HepG2 (cell line): ENCODE measurements around the gene DDAH1. TPM values are rescaled to one million over a fixed set of nuclear protein-coding genes. Genes with fewer than 3 reads are reported as not detected.

Experiments used
- ATAC-seq: fragments of 200-7000 bp; cut with Tn5 transposase; 3 replicates; pipeline ENCODE4 v1.9.1; 2020; ENCODE audit warnings: mild to moderate bottlenecking, moderate library complexity
- BruUV-seq: library from RNA; stranded (reverse); fragments of 400-500 nt; replicated peaks from 2 replicates; lab custom pipeline; 2021; lab: Mats Ljungman, UMichigan
- CTCF ChIA-PET: fragments of 300-600 bp; formaldehyde crosslinking; extraction: SDS; loops from one replicate; lab custom pipeline; 2021; ENCODE audit warnings: low total read pairs, inconsistent platforms, low intra/inter-chr PET ratio; lab: Yijun Ruan, JAX
- POLR2A ChIA-PET: fragments of 350-600 bp; sonication (Branson Sonifier 250); formaldehyde crosslinking; loops from one replicate; lab custom pipeline; 2020; ENCODE audit warnings: antibody characterized with exemption, inconsistent platforms; lab: Yijun Ruan, JAX
- DNase-seq: peaks from one replicate; pipeline ENCODE4 v3.0.0-alpha.2; 2015; ENCODE audit warnings: low spot score
- FAIRE-seq: peaks from 3 replicates; lab custom pipeline; 2011; peaks lifted over from hg19 to GRCh38; lab: Jason Lieb, UNC
- H2AFZ ChIP-seq: one replicate; pipeline ENCODE4 v1.6.1; 2011; ENCODE audit warnings: low read length, inconsistent platforms
- H3K27ac ChIP-seq: fragments of 300-600 bp; 3 replicates; pipeline ENCODE4 v1.8.0; 2011; ENCODE audit warnings: mixed run types, mild to moderate bottlenecking, mixed read lengths, low read length, inconsistent platforms; ENCODE audit not compliant: insufficient read depth; ENCODE audit errors: extremely low read length
- H3K27me3 ChIP-seq, 2 experiments: fragments of 200-600 bp in 1 of 2; 2 replicates in 1 of 2; 3 replicates in 1 of 2; pipeline versions ENCODE4 v1.6.0 to v1.8.0; 2011; ENCODE audit warnings: low read length in 2 of 2, mild to moderate bottlenecking in 2 of 2, moderate library complexity in 2 of 2, inconsistent platforms in 1 of 2; ENCODE audit not compliant: insufficient read depth in 2 of 2, control insufficient read depth in 1 of 2
- H3K36me3 ChIP-seq, 2 experiments: fragments of 200-600 bp in 1 of 2; replicated peaks in 1 of 2; 2 replicates in 1 of 2; 3 replicates in 1 of 2; pipeline versions ENCODE4 v1.5.1 to v1.8.0; 2011; ENCODE audit warnings: low read length in 2 of 2, inconsistent platforms in 1 of 2; ENCODE audit not compliant: insufficient read depth in 2 of 2, control insufficient read depth in 1 of 2
- H3K4me1 ChIP-seq: 2 replicates; pipeline ENCODE4 v1.5.1; 2012; ENCODE audit warnings: low read length, inconsistent platforms; ENCODE audit not compliant: insufficient read depth
- H3K4me2 ChIP-seq: 2 replicates; pipeline ENCODE4 v1.6.0; 2011; ENCODE audit warnings: low read depth, low read length, inconsistent platforms
- H3K4me3 ChIP-seq, 3 experiments: fragments of 200-600 bp in 1 of 3; sonication (generic), shearing (Covaris generic) in 1 of 3; replicated peaks in 1 of 3; 2 replicates each; pipeline ENCODE4 v1.5.1; 2011 to 2016; ENCODE audit warnings: low read length in 3 of 3, inconsistent platforms in 2 of 3, low read depth in 2 of 3, mild to moderate bottlenecking in 2 of 3, control low read depth in 1 of 3, mixed read lengths in 1 of 3; ENCODE audit not compliant: insufficient read depth in 1 of 3
- H3K79me2 ChIP-seq: one replicate; pipeline ENCODE4 v1.6.1; 2011; ENCODE audit warnings: low read length, inconsistent platforms; ENCODE audit not compliant: insufficient read depth
- H3K9ac ChIP-seq: 2 replicates; pipeline ENCODE4 v1.6.0; 2011; ENCODE audit warnings: mild to moderate bottlenecking, low read depth, low read length, inconsistent platforms; ENCODE audit not compliant: insufficient read depth
- H3K9me3 ChIP-seq: 2 replicates; pipeline ENCODE4 v1.5.1; 2012; ENCODE audit warnings: mild to moderate bottlenecking, low read length
- H4K20me1 ChIP-seq: 2 replicates; pipeline ENCODE4 v1.6.0; 2011; ENCODE audit warnings: inconsistent platforms, mild to moderate bottlenecking, low read length, moderate library complexity; ENCODE audit not compliant: insufficient read depth
- FOXO1 ChIP-seq: sonication (generic); formaldehyde crosslinking; IDR thresholded peaks from 2 replicates; pipeline ENCODE4 v1.4.0; 2020; ENCODE audit warnings: missing genetic modification reagents
- GATA4 ChIP-seq: sonication (generic); IDR thresholded peaks from 2 replicates; pipeline ENCODE4 v1.6.1; 2016; ENCODE audit warnings: antibody characterized with exemption, low read depth, borderline replicate concordance
- HNRNPH1 ChIP-seq: fragments of 200-400 bp; formaldehyde crosslinking; optimal IDR thresholded peaks from 2 replicates; pipeline ENCODE3; 2017; ENCODE audit warnings: mild to moderate bottlenecking, low read depth, low read length
- KLF16 ChIP-seq, 2 experiments: sonication (generic) in 1 of 2; formaldehyde crosslinking in 1 of 2; IDR thresholded peaks; 2 replicates each; pipeline versions ENCODE4 v1.6.1 to v1.8.0; 2016 to 2023; ENCODE audit warnings: missing genetic modification reagents in 2 of 2, missing compliant biosample characterization in 1 of 2
- NAIF1 ChIP-seq: sonication (generic); formaldehyde crosslinking; IDR thresholded peaks from 2 replicates; pipeline ENCODE4 v1.5.0; 2020; ENCODE audit warnings: mild to moderate bottlenecking, missing genetic modification reagents, borderline replicate concordance
- PHF21A ChIP-seq: sonication (generic); formaldehyde crosslinking; IDR thresholded peaks from 2 replicates; pipeline ENCODE4 v1.5.0; 2020; ENCODE audit warnings: mild to moderate bottlenecking, missing genetic modification reagents
- PITX1 ChIP-seq: sonication (generic); formaldehyde crosslinking; IDR thresholded peaks from 2 replicates; pipeline ENCODE4 v1.5.1; 2020; ENCODE audit warnings: mild to moderate bottlenecking, missing genetic modification reagents
- RFXAP ChIP-seq: sonication (generic); formaldehyde crosslinking; IDR thresholded peaks from 2 replicates; pipeline ENCODE4 v1.4.0; 2020; ENCODE audit warnings: missing genetic modification reagents, borderline replicate concordance
- SNAPC5 ChIP-seq: sonication (generic); formaldehyde crosslinking; IDR thresholded peaks from 2 replicates; pipeline ENCODE4 v1.8.1; 2023; ENCODE audit warnings: mild to moderate bottlenecking, missing genetic modification reagents, borderline replicate concordance
- SRSF9 ChIP-seq: fragments of 200-400 bp; formaldehyde crosslinking; IDR thresholded peaks from 2 replicates; pipeline ENCODE4 v1.6.1; 2018; ENCODE audit warnings: borderline replicate concordance, mild to moderate bottlenecking, low read depth, low read length; ENCODE audit not compliant: insufficient read depth, poor library complexity, severe bottlenecking
- ZBED4 ChIP-seq: sonication (generic); formaldehyde crosslinking; IDR thresholded peaks from 2 replicates; pipeline ENCODE4 v1.4.0; 2020; ENCODE audit warnings: missing genetic modification reagents, borderline replicate concordance
- ZMYM2 ChIP-seq: sonication (generic); formaldehyde crosslinking; IDR thresholded peaks from 2 replicates; pipeline ENCODE4 v1.8.0; 2022; ENCODE audit warnings: mild to moderate bottlenecking, missing genetic modification reagents
- ZNF282 ChIP-seq: fragments of 450-650 bp; IDR thresholded peaks from 2 replicates; pipeline ENCODE4 v1.6.1; 2018; ENCODE audit not compliant: partially characterized antibody
- ZNF670 ChIP-seq: sonication (generic); formaldehyde crosslinking; IDR thresholded peaks from 2 replicates; pipeline ENCODE4 v1.8.0; 2022; ENCODE audit warnings: mild to moderate bottlenecking, missing genetic modification reagents, borderline replicate concordance
- ZNF781 ChIP-seq: sonication (generic); formaldehyde crosslinking; IDR thresholded peaks from 2 replicates; pipeline ENCODE4 v1.5.1; 2020; ENCODE audit warnings: borderline replicate concordance, mild to moderate bottlenecking, missing genetic modification reagents; ENCODE audit errors: not compliant biosample characterization
- WGBS: methylation state at CpG from one replicate; pipeline ENCODE4 v1.1.6; 2017; ENCODE audit warnings: low lambda C conversion rate; 5-methylcytosine and 5-hydroxymethylcytosine counted together
- in situ Hi-C: cut with HindIII; loops from 2 replicates; pipeline ENCODE4 v1.10.0; 2017; ENCODE audit warnings: low pct_unique_long_range_greater_than_20kb; ENCODE audit not compliant: extremely low pct_ligation_motif_present
- intact Hi-C: fragments of 100-400 bp; cut with micrococcal nuclease; formaldehyde crosslinking; loops from one replicate; pipeline ENCODE4 v1.10.0; 2022; ENCODE audit not compliant: unreplicated experiment
- polyA plus RNA-seq, 8 experiments: library from polyadenylated mRNA; depleted of rRNA in 3 of 8; stranded (reverse) in 7 of 8; unstranded in 1 of 8; fragments of >200 nt; fragmentation: Illumina TruSeq in 4 of 8; extraction: Trizol in 4 of 8; gene quantifications; 2 replicates each; pipeline versions ENCODE4 v1.2.1 to v1.2.3, GENCODE V29; 2011 to 2016; ENCODE audit warnings: low read depth in 4 of 8, missing spikeins in 1 of 8, mixed read lengths in 1 of 8; ENCODE audit not compliant: insufficient read depth in 1 of 8
- total RNA-seq, 5 experiments: library from RNA; depleted of rRNA; stranded (reverse); fragments of >200 nt; fragmentation: Illumina TruSeq; extraction: Trizol; gene quantifications; 2 replicates each; pipeline ENCODE4 v1.2.3, GENCODE V29; 2016; ENCODE audit warnings: low read depth in 1 of 5
- TF ChIP-seq, protein P1 (sequence below): sonication (generic); formaldehyde crosslinking; conservative IDR thresholded peaks from 2 replicates; pipeline ENCODE4 v1.4.0; 2020; ENCODE audit warnings: missing genetic modification reagents
- TF ChIP-seq, protein P2 (sequence below): sonication (generic); formaldehyde crosslinking; IDR thresholded peaks from 2 replicates; pipeline ENCODE4 v1.4.0; 2020; ENCODE audit warnings: missing genetic modification reagents

Gene DDAH1
- total and polyA plus RNA-seq, 2 of the 13 experiments (the other 11 are each of a cell fraction or from before 2014, with no cell fraction given) = 39.7 to 64.4 TPM

DNA sequence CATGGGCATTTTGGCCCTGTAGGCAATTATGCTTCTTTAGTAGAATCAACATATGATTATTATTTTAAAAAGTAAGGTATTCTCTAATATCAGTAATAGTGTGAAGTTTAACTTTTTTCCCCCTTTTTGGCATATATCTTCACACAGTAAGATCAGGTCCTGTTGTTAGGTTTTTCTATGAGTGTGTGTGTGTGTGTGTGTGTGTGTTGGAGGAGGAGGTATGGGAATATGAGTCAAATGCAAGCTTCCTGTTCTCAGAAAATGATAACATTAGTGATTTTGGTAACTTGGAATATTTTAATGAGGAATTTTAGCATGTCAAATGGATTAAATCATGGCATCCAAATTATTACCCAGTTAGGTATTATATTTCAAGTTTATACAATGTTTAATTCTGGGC lies 122.8 kb downstream of the DDAH1 start (continued):
- TF ChIP-seq, protein P1, sequence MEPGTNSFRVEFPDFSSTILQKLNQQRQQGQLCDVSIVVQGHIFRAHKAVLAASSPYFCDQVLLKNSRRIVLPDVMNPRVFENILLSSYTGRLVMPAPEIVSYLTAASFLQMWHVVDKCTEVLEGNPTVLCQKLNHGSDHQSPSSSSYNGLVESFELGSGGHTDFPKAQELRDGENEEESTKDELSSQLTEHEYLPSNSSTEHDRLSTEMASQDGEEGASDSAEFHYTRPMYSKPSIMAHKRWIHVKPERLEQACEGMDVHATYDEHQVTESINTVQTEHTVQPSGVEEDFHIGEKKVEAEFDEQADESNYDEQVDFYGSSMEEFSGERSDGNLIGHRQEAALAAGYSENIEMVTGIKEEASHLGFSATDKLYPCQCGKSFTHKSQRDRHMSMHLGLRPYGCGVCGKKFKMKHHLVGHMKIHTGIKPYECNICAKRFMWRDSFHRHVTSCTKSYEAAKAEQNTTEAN (CRISPR knock-in tag) = no peak
- TF ChIP-seq SRSF9 (no peak), NAIF1 (no peak), PHF21A (no peak), GATA4 (no peak)

DNA sequence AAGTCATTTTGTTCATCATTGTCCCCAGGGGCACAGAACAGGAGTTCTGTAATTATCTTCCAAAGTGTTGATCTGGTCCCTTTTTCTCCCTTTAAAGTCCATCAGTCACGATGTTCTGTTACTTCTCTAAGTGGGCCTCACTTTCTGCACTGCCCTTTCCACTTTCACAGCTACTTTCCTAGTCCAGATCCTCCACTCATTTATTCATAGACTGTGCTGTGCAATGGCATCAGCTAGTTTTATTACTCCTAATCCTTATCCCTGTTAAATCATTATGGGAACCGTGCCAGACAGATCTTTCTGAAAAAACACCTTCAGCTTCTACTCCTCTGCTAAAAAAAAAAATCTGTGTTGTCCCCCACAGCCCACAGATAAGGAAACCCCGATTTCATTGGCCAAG lies 124.5 kb downstream of the DDAH1 start:
- ATAC-seq (no peak), FAIRE-seq (no peak), DNase-seq (no peak)
- Histone ChIP-seq H4K20me1 (no peaks in the 10 kb centered on the region), H3K4me3 (no peak overlapping the region), H3K36me3 (peaks cover 0 to 1% of the 10 kb centered on the region in 2 experiments; a peak in 2 of 5 replicates), H3K79me2 (no peaks in the 10 kb centered on the region), H2AFZ (no peak overlapping the region), H3K27ac (no peak overlapping the region), H3K4me1 (peaks cover 35% of the 10 kb centered on the region), H3K27me3 (no peaks in the 10 kb centered on the region), H3K4me2 (no peak overlapping the region), H3K9ac (no peak overlapping the region), H3K9me3 (no peaks in the 10 kb centered on the region)
- POLR2A ChIA-PET = no interaction called here
- TF ChIP-seq RFXAP (CRISPR knock-in tag) = no peak
- no peak for TF ChIP-seq ZNF282
- no peak for TF ChIP-seq KLF16 (CRISPR knock-in tag; IDR thresholded peaks at IDR 0.05)
- TF ChIP-seq ZNF781 (CRISPR knock-in tag) = no peak
- TF ChIP-seq FOXO1 (CRISPR knock-in tag) = no peak
- TF ChIP-seq HNRNPH1 = no peak
- TF ChIP-seq ZBED4 (CRISPR knock-in tag) = no peak
- TF ChIP-seq ZNF670 (CRISPR knock-in tag) = no peak
- no peak for TF ChIP-seq ZMYM2 (CRISPR knock-in tag)
- TF ChIP-seq, protein P2, sequence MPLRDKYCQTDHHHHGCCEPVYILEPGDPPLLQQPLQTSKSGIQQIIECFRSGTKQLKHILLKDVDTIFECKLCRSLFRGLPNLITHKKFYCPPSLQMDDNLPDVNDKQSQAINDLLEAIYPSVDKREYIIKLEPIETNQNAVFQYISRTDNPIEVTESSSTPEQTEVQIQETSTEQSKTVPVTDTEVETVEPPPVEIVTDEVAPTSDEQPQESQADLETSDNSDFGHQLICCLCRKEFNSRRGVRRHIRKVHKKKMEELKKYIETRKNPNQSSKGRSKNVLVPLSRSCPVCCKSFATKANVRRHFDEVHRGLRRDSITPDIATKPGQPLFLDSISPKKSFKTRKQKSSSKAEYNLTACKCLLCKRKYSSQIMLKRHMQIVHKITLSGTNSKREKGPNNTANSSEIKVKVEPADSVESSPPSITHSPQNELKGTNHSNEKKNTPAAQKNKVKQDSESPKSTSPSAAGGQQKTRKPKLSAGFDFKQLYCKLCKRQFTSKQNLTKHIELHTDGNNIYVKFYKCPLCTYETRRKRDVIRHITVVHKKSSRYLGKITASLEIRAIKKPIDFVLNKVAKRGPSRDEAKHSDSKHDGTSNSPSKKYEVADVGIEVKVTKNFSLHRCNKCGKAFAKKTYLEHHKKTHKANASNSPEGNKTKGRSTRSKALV = no peak
- TF ChIP-seq SNAPC5 (CRISPR knock-in tag) = no peak
- TF ChIP-seq PITX1 (CRISPR knock-in tag) = no peak
- intact Hi-C loops = no loop called here
- in situ Hi-C loops = no loop called here
- CTCF ChIA-PET = no interaction called here
- BruUV-seq = no TSS peak
- 89% methylated on average over 3 of the region's 3 CpGs for WGBS
